ENCODE data around the gene ZNF236. TPM values are rescaled to one million over a fixed set of nuclear protein-coding genes. Genes with fewer than 3 reads are reported as not detected.

Gene ZNF236
- polyA plus RNA-seq, 1 donor from 2014 or later, result 7.7 TPM

DNA sequence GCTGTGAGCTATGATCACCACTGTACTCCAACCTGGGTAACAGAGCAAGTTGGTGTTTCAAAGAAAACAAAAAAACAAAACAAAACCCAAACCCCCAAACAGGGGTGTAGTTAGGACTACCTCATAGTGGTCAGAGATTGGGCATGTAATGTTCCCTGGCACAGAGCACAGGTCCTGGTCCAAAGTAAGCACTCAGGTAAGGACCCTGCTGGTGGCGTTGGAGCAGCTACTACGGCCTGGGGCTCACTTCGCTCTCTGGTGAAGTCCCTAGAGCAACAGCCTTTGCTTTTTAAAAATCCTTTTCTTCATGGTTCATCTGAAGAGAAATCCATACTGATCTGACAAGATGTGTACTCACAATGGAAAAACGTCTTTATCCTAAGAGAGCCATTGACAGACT lies 130.4 kb downstream of the ZNF236 start:
- peaks cover 5% of the 10 kb centered on the region for H3K36me3 ChIP-seq (ENCODE audit: insufficient read depth, low read length)
- H3K27ac ChIP-seq (ENCODE audit: low read length), result no peak overlapping the region
- TF ChIP-seq MXI1 (conservative IDR thresholded peaks at IDR 0.05; ENCODE audit: poor library complexity, severe bottlenecking) (no peak), EZH2 (IDR thresholded peaks at IDR 0.05; ENCODE audit: borderline replicate concordance, insufficient read depth, low read length, poor library complexity, severe bottlenecking) (no peak), TAF1 (IDR thresholded peaks at IDR 0.05; ENCODE audit: low read depth) (no peak), EP300 (conservative IDR thresholded peaks at IDR 0.05; ENCODE audit: poor library complexity, severe bottlenecking) (no peak), SMC3 (conservative IDR thresholded peaks at IDR 0.05; ENCODE audit: poor library complexity) (no peak), POLR2AphosphoS5 (IDR thresholded peaks at IDR 0.05) (no peak), RAD21 (conservative IDR thresholded peaks at IDR 0.05) (no peak)
- TF ChIP-seq, protein P1, sequence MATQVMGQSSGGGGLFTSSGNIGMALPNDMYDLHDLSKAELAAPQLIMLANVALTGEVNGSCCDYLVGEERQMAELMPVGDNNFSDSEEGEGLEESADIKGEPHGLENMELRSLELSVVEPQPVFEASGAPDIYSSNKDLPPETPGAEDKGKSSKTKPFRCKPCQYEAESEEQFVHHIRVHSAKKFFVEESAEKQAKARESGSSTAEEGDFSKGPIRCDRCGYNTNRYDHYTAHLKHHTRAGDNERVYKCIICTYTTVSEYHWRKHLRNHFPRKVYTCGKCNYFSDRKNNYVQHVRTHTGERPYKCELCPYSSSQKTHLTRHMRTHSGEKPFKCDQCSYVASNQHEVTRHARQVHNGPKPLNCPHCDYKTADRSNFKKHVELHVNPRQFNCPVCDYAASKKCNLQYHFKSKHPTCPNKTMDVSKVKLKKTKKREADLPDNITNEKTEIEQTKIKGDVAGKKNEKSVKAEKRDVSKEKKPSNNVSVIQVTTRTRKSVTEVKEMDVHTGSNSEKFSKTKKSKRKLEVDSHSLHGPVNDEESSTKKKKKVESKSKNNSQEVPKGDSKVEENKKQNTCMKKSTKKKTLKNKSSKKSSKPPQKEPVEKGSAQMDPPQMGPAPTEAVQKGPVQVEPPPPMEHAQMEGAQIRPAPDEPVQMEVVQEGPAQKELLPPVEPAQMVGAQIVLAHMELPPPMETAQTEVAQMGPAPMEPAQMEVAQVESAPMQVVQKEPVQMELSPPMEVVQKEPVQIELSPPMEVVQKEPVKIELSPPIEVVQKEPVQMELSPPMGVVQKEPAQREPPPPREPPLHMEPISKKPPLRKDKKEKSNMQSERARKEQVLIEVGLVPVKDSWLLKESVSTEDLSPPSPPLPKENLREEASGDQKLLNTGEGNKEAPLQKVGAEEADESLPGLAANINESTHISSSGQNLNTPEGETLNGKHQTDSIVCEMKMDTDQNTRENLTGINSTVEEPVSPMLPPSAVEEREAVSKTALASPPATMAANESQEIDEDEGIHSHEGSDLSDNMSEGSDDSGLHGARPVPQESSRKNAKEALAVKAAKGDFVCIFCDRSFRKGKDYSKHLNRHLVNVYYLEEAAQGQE (IDR thresholded peaks at IDR 0.05; ENCODE audit: borderline replicate concordance), result no peak
- TF ChIP-seq, protein P2, sequence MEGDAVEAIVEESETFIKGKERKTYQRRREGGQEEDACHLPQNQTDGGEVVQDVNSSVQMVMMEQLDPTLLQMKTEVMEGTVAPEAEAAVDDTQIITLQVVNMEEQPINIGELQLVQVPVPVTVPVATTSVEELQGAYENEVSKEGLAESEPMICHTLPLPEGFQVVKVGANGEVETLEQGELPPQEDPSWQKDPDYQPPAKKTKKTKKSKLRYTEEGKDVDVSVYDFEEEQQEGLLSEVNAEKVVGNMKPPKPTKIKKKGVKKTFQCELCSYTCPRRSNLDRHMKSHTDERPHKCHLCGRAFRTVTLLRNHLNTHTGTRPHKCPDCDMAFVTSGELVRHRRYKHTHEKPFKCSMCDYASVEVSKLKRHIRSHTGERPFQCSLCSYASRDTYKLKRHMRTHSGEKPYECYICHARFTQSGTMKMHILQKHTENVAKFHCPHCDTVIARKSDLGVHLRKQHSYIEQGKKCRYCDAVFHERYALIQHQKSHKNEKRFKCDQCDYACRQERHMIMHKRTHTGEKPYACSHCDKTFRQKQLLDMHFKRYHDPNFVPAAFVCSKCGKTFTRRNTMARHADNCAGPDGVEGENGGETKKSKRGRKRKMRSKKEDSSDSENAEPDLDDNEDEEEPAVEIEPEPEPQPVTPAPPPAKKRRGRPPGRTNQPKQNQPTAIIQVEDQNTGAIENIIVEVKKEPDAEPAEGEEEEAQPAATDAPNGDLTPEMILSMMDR (IDR thresholded peaks at IDR 0.05; ENCODE audit: poor library complexity, severe bottlenecking), result no peak
- no peaks in the 10 kb centered on the region for H4K20me1 ChIP-seq (ENCODE audit: insufficient read depth)
- H3K9me2 ChIP-seq (ENCODE audit: insufficient read depth, low read length), result no peaks in the 10 kb centered on the region
- no peaks in the 10 kb centered on the region for H3F3A ChIP-seq (ENCODE audit: insufficient read depth, low read length, poor library complexity, severe bottlenecking)
- H2AFZ ChIP-seq (ENCODE audit: low read depth, low read length), result no peak overlapping the region
- no peaks in the 10 kb centered on the region for H3K27me3 ChIP-seq (ENCODE audit: insufficient read depth, low read depth, low read length)
- no peaks in the 10 kb centered on the region for H3K9me3 ChIP-seq (ENCODE audit: low read length)
- no peaks in the 10 kb centered on the region for H3K79me2 ChIP-seq (replicated peaks; ENCODE audit: insufficient read depth, low read length)
- no peak overlapping the region for H3K9ac ChIP-seq (ENCODE audit: low read length)
- H3K4me2 ChIP-seq (ENCODE audit: low read length), result no peak overlapping the region
- H3K4me3 ChIP-seq (ENCODE audit: low read length), result no peak overlapping the region

DNA sequence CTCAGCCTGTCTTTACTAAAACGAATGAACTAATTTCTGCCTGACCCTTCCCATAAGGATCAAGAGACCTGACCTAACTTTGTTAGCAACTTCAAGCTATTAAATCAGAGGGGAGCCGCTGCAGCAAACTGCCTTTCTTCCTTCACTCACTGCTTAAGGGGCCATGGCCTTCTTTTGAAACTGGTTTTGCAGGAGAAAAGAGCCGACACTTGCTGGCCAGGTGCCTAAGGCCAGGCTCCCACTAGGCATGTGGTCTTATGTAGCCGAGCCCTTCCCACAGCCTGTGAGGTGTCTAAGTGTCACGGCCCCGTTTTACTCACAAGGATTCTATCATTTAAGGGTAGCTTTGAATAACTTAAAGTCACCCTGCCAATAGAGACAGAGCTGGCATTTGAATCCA lies 130.8 kb downstream of the ZNF236 start:
- H3F3A ChIP-seq (ENCODE audit: insufficient read depth, low read length, poor library complexity, severe bottlenecking), result no peaks in the 10 kb centered on the region
- no peaks in the 10 kb centered on the region for H3K9me2 ChIP-seq (ENCODE audit: insufficient read depth, low read length)
- no peak overlapping the region for H2AFZ ChIP-seq (ENCODE audit: low read depth, low read length)
- TF ChIP-seq EZH2 (IDR thresholded peaks at IDR 0.05; ENCODE audit: borderline replicate concordance, insufficient read depth, low read length, poor library complexity, severe bottlenecking) (no peak), SMC3 (conservative IDR thresholded peaks at IDR 0.05; ENCODE audit: poor library complexity) (no peak), MXI1 (conservative IDR thresholded peaks at IDR 0.05; ENCODE audit: poor library complexity, severe bottlenecking) (no peak), POLR2AphosphoS5 (IDR thresholded peaks at IDR 0.05) (no peak), TAF1 (IDR thresholded peaks at IDR 0.05; ENCODE audit: low read depth) (no peak), RAD21 (conservative IDR thresholded peaks at IDR 0.05) (no peak)
- TF ChIP-seq, protein P2 (IDR thresholded peaks at IDR 0.05; ENCODE audit: poor library complexity, severe bottlenecking), result no peak
- H3K27me3 ChIP-seq (ENCODE audit: insufficient read depth, low read depth, low read length), result no peaks in the 10 kb centered on the region
- H3K9ac ChIP-seq (ENCODE audit: low read length), result no peak overlapping the region
- no peak overlapping the region for H3K27ac ChIP-seq (ENCODE audit: low read length)
- H3K79me2 ChIP-seq (replicated peaks; ENCODE audit: insufficient read depth, low read length), result no peaks in the 10 kb centered on the region
- no peaks in the 10 kb centered on the region for H3K9me3 ChIP-seq (ENCODE audit: low read length)
- H3K4me3 ChIP-seq (ENCODE audit: low read length), result no peak overlapping the region
- peaks cover 5% of the 10 kb centered on the region for H3K36me3 ChIP-seq (ENCODE audit: insufficient read depth, low read length)
- no peak overlapping the region for H3K4me2 ChIP-seq (ENCODE audit: low read length)
- no peaks in the 10 kb centered on the region for H4K20me1 ChIP-seq (ENCODE audit: insufficient read depth)

Measured in neural cell (in vitro differentiated cells).